ENCODE data around the gene NMT2. TPM values are rescaled to one million over a fixed set of nuclear protein-coding genes. Genes with fewer than 3 reads are reported as not detected.

Gene NMT2
- total RNA-seq, 1 experiment from 2014 or later, result 26.1 TPM

- DNase-seq (ENCODE audit: low read depth, low spot score) (no peak), ATAC-seq (no peak)
- Histone ChIP-seq H3K9ac (ENCODE audit: low read length) (no peak overlapping the region), H3K79me2 (ENCODE audit: insufficient read depth, low read length) (peaks cover 47% of the 10 kb centered on the region), H3K4me1 (ENCODE audit: control insufficient read depth in 1 of 2, insufficient read depth in 2 of 2, low read length in 2 of 2) (peaks cover 0 to 2% of the 10 kb centered on the region in 2 experiments; a peak in 1 of 4 replicates), H2AFZ (ENCODE audit: low read depth, low read length, poor library complexity, severe bottlenecking) (no peak overlapping the region), H4K20me1 (ENCODE audit: insufficient read depth) (no peaks in the 10 kb centered on the region), H3K27ac (ENCODE audit: low read depth, low read length) (no peak overlapping the region), H3K36me3 (ENCODE audit: control insufficient read depth in 1 of 2, insufficient read depth in 2 of 2, low read length in 2 of 2) (peaks cover 0 to 6% of the 10 kb centered on the region in 2 experiments; a peak in 2 of 4 replicates), H3K9me3 (ENCODE audit: control insufficient read depth in 1 of 2, insufficient read depth in 1 of 2, low read depth in 1 of 2, low read length in 2 of 2) (no peaks in the 10 kb centered on the region), H3K4me3 (replicated peaks in 1 of 2; ENCODE audit: low read depth in 1 of 2, low read length in 2 of 2) (no peak overlapping the region), H3K9me2 (ENCODE audit: insufficient read depth) (no peaks in the 10 kb centered on the region), H3K27me3 (ENCODE audit: insufficient read depth, low read length) (no peaks in the 10 kb centered on the region), H3K4me2 (ENCODE audit: low read length) (no peak overlapping the region)
- intact Hi-C loops (cut with micrococcal nuclease), result no loop called here
- TF ChIP-seq SIN3A (IDR thresholded peaks at IDR 0.05; ENCODE audit: low read depth), result no peak
- ChIA-PET RAD21 (ENCODE audit: low non-redundant PET in 1 of 2, low total read pairs in 2 of 2, uncharacterized antibody in 2 of 2, unreplicated experiment in 2 of 2) (no interaction called here), POLR2A (no interaction called here), CTCF (interaction anchor here (1.2 kb wide), 1 partner anchor 229 kb away, joined by 3 read pairs; the partner anchor contains the start of gene FAM171A1)
- BruUV-seq (replicated peaks), result no TSS peak
These were observed 27.1 kb downstream of the NMT2 start for GRCh38 chr10:15141136-15142054.

GRCh38 chr10:15140698-15141097 is 27.8 kb downstream of the NMT2 start:
- peaks cover 40% of the 10 kb centered on the region for H3K79me2 ChIP-seq (ENCODE audit: insufficient read depth, low read length)
- no peaks in the 10 kb centered on the region for H3K4me1 ChIP-seq (ENCODE audit: control insufficient read depth in 1 of 2, insufficient read depth in 2 of 2, low read length in 2 of 2)
- no peak overlapping the region for H3K9ac ChIP-seq (ENCODE audit: low read length)
- CTCF ChIA-PET, result no interaction called here
- DNase-seq (ENCODE audit: low read depth, low spot score) (no peak), ATAC-seq (no peak)
- no peak overlapping the region for H2AFZ ChIP-seq (ENCODE audit: low read depth, low read length, poor library complexity, severe bottlenecking)
- no peak overlapping the region for H3K27ac ChIP-seq (ENCODE audit: low read depth, low read length)
- POLR2A ChIA-PET, result no interaction called here
- BruUV-seq (replicated peaks), result TSS peak; percentile 30
- RAD21 ChIA-PET (ENCODE audit: low non-redundant PET in 1 of 2, low total read pairs in 2 of 2, uncharacterized antibody in 2 of 2, unreplicated experiment in 2 of 2), result no interaction called here
- no peak overlapping the region for H3K4me3 ChIP-seq (replicated peaks in 1 of 2; ENCODE audit: low read depth in 1 of 2, low read length in 2 of 2)
- no peaks in the 10 kb centered on the region for H3K9me2 ChIP-seq (ENCODE audit: insufficient read depth)
- intact Hi-C loops (cut with micrococcal nuclease), result no loop called here
- no peak overlapping the region for H3K4me2 ChIP-seq (ENCODE audit: low read length)
- no peaks in the 10 kb centered on the region for H3K27me3 ChIP-seq (ENCODE audit: insufficient read depth, low read length)
- peaks cover 0 to 6% of the 10 kb centered on the region in 2 experiments; a peak in 2 of 4 replicates for H3K36me3 ChIP-seq (ENCODE audit: control insufficient read depth in 1 of 2, insufficient read depth in 2 of 2, low read length in 2 of 2)
- no peaks in the 10 kb centered on the region for H4K20me1 ChIP-seq (ENCODE audit: insufficient read depth)
- H3K9me3 ChIP-seq (ENCODE audit: control insufficient read depth in 1 of 2, insufficient read depth in 1 of 2, low read depth in 1 of 2, low read length in 2 of 2), result no peaks in the 10 kb centered on the region
- TF ChIP-seq SP1 (IDR thresholded peaks at IDR 0.05; ENCODE audit: low read depth) (no peak), POLR2A (IDR thresholded peaks at IDR 0.05; ENCODE audit: borderline replicate concordance, extremely low read depth, insufficient read depth, insufficient read length) (no peak), EZH2phosphoT487 (IDR thresholded peaks at IDR 0.05; ENCODE audit: borderline replicate concordance) (no peak), YY1 (IDR thresholded peaks at IDR 0.05; ENCODE audit: extremely low read depth, insufficient replicate concordance, low read depth, low read length) (no peak), SRF (IDR thresholded peaks at IDR 0.05; ENCODE audit: low read depth) (no peak), EGR1 (IDR thresholded peaks at IDR 0.05; ENCODE audit: low read depth) (no peak), REST (IDR thresholded peaks at IDR 0.05; ENCODE audit: low read depth) (no peak), RAD21 (IDR thresholded peaks at IDR 0.05; ENCODE audit: low read depth) (no peak), TCF7L2 (IDR thresholded peaks at IDR 0.05; ENCODE audit: borderline replicate concordance, extremely low read depth, insufficient read depth, insufficient read length) (no peak), ELF1 (IDR thresholded peaks at IDR 0.05; ENCODE audit: borderline replicate concordance, low read depth) (no peak), ZNF274 (IDR thresholded peaks at IDR 0.05; ENCODE audit: low read depth, low read length) (no peak), ZFX (IDR thresholded peaks at IDR 0.05) (no peak), CBX3 (IDR thresholded peaks at IDR 0.05; ENCODE audit: low read depth) (no peak), MAX (IDR thresholded peaks at IDR 0.05) (no peak), CEBPB (IDR thresholded peaks at IDR 0.05; ENCODE audit: low read depth) (no peak), POLR2AphosphoS5 (IDR thresholded peaks at IDR 0.05; ENCODE audit: low read depth, low read length) (no peak), ATF3 (IDR thresholded peaks at IDR 0.05) (no peak)
